T-helper 1 cell (primary cell): ENCODE data around the gene CLRN3.

Experiments
- DNase-seq, 5 donors: peaks; one replicate each; pipeline ENCODE4 v3.0.0-alpha.2; 2012 to 2020

CLRN3 gene

GRCh38 chr10:127899766-127900387 lies 7.1 kb upstream of the CLRN3 start:
- DNase-seq = peak in 1 of 5 donors; percentile 14

GRCh38 chr10:127897177-127897576 lies 4.4 kb upstream of the CLRN3 start:
- DNase-seq = no peak

GRCh38 chr10:127896590-127896989 lies 3.8 kb upstream of the CLRN3 start:
- no peak for DNase-seq

- DNase-seq = no peak
These were observed 1.4 kb upstream of the CLRN3 start for GRCh38 chr10:127894146-127894545.

- no peak for DNase-seq
These were observed 1.9 kb downstream of the CLRN3 start for GRCh38 chr10:127890832-127891334.

GRCh38 chr10:127890216-127890615 lies 2.5 kb downstream of the CLRN3 start:
- DNase-seq = no peak

- no peak for DNase-seq
These were observed 3.0 kb downstream of the CLRN3 start for GRCh38 chr10:127889605-127890195.

GRCh38 chr10:127888521-127889312 lies 4.0 kb downstream of the CLRN3 start:
- no peak for DNase-seq

GRCh38 chr10:127887541-127888415 lies 5.0 kb downstream of the CLRN3 start:
- no peak for DNase-seq

GRCh38 chr10:127886371-127887051 lies 6.2 kb downstream of the CLRN3 start:
- DNase-seq = no peak

GRCh38 chr10:127884501-127884900 lies 8.2 kb downstream of the CLRN3 start:
- DNase-seq = no peak

GRCh38 chr10:127883516-127883915 lies 9.2 kb downstream of the CLRN3 start:
- DNase-seq = no peak

- DNase-seq = no peak
These were observed 9.8 kb downstream of the CLRN3 start for GRCh38 chr10:127882801-127883459.

GRCh38 chr10:127882391-127882790 lies 10.3 kb downstream of the CLRN3 start:
- DNase-seq = no peak

- DNase-seq = no peak
These were observed 11.5 kb downstream of the CLRN3 start for GRCh38 chr10:127881262-127881661.

- DNase-seq = peak in 1 of 5 donors; percentile 56
These were observed 12.2 kb downstream of the CLRN3 start for GRCh38 chr10:127880557-127880956.

GRCh38 chr10:127878475-127879055 lies 14.2 kb downstream of the CLRN3 start:
- peak in 1 of 5 donors; percentile 43 for DNase-seq

GRCh38 chr10:127877699-127878098 lies 15.0 kb downstream of the CLRN3 start:
- DNase-seq = no peak

GRCh38 chr10:127877116-127877515 lies 15.6 kb downstream of the CLRN3 start:
- peak in 1 of 5 donors; percentile 33 for DNase-seq

GRCh38 chr10:127875916-127876315 lies 16.8 kb downstream of the CLRN3 start:
- no peak for DNase-seq

GRCh38 chr10:127875449-127875765 lies 17.3 kb downstream of the CLRN3 start:
- no peak for DNase-seq
